VCaP (cell line): Measurements from ENCODE around the gene ADNP.

Experiments
- H3K27ac ChIP-seq: fragments of 450-650 bp; 2 replicates; pipeline ENCODE4 v1.5.1; 2017
- CTCF ChIP-seq: fragments of 450-650 bp; conservative IDR thresholded peaks from 2 replicates; pipeline ENCODE4 v1.5.1; 2017; ENCODE audit warnings: mild to moderate bottlenecking, moderate library complexity

Gene ADNP

GRCh38 chr20:50920997-50921396 is 10.2 kb downstream of the ADNP start:
- no peak for TF ChIP-seq CTCF
- no peak overlapping the region for H3K27ac ChIP-seq

- H3K27ac ChIP-seq: no peak overlapping the region
- no peak for TF ChIP-seq CTCF
Measured at GRCh38 chr20:50919567-50919966, 11.7 kb downstream of the ADNP start.

- no peak for TF ChIP-seq CTCF
- H3K27ac ChIP-seq: no peak overlapping the region
Measured at GRCh38 chr20:50918403-50918802, 12.8 kb downstream of the ADNP start.

- H3K27ac ChIP-seq: peak overlapping the region; percentile 2; the same call in 1 of the 2 replicates
Measured at GRCh38 chr20:50916934-50917333, 14.3 kb downstream of the ADNP start.

GRCh38 chr20:50916257-50916656 is 15.0 kb downstream of the ADNP start:
- TF ChIP-seq CTCF: no peak
- peak overlapping the region; percentile 2; the same call in 1 of the 2 replicates for H3K27ac ChIP-seq

More at GRCh38 chr20:50916934-50917333, 14.3 kb downstream of the ADNP start:
- no peak for TF ChIP-seq CTCF

- TF ChIP-seq CTCF: no peak
- no peak overlapping the region for H3K27ac ChIP-seq
Measured at GRCh38 chr20:50915424-50915823, 15.8 kb downstream of the ADNP start.

GRCh38 chr20:50913690-50914375 is 17.4 kb downstream of the ADNP start:
- TF ChIP-seq CTCF: no peak
- H3K27ac ChIP-seq: no peak overlapping the region
